T-helper 2 cell (primary cell): ENCODE data around the gene C11orf21.

Experiments used
- DNase-seq, 5 experiments: peaks; one replicate each; pipeline versions ENCODE4 v3.0.0 to v3.0.0-alpha.2; 2012 to 2022

C11orf21 gene

GRCh38 chr11:2270322-2271076 lies 31.2 kb downstream of the C11orf21 start, which contains the start of gene ASCL2:
Gene ASCL2 (minus strand): TSS chr11:2270588. CDS start chr11:2270332, 256 bp downstream.
- peak in 1 of 5 experiments; percentile 18 for DNase-seq

GRCh38 chr11:2269601-2270321 lies 32.0 kb downstream of the C11orf21 start:
- peak in 2 of 5 experiments; percentile 16 to 73 for DNase-seq

DNA sequence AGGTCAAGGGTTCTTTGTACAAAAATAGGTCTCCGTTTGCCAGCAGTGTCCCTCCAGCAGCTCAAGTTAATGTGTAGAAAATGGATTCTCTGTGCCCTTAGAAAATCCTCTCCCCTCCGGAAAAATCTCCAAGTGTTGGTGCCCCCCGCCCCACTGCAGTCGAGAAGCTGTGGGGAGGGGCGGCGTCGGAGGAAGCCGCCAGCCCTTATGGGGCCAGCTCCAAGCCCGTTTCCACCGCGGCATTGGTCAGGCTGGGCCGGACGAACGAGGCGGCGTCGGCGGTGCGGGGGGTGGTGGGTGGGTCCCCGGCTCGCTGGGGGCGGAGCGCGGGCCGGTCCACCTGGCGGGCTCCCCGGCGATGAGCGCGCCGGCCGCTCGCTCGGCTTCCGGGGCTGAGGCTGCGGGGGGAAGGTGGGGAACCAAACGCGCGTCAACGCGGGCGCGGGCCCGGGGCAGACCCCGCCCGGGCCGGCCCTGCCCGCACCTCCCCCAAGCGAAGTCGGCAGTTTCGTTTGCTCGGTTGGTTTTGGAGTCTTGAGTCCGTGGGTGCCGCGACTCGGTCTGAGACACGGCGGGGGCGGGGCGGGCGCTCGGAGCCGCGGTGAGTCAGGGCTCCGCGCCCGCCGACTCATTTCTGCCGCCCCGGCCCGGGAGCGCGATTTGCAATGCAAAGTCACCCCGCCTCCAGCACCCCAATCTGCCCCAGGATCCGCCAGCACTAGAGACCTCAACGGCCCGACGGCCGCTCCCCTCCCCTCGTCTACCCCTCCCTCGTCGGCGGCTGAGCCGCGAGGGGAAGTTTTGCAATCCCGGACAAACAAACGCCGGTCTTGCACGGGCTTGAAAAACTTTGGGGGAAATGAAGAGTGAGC lies 32.8 kb downstream of the C11orf21 start:
- peak in 2 of 5 experiments; percentile 51 to 76 for DNase-seq

- DNase-seq, result no peak
Measured at GRCh38 chr11:2267851-2268728, 33.6 kb downstream of the C11orf21 start.

DNA sequence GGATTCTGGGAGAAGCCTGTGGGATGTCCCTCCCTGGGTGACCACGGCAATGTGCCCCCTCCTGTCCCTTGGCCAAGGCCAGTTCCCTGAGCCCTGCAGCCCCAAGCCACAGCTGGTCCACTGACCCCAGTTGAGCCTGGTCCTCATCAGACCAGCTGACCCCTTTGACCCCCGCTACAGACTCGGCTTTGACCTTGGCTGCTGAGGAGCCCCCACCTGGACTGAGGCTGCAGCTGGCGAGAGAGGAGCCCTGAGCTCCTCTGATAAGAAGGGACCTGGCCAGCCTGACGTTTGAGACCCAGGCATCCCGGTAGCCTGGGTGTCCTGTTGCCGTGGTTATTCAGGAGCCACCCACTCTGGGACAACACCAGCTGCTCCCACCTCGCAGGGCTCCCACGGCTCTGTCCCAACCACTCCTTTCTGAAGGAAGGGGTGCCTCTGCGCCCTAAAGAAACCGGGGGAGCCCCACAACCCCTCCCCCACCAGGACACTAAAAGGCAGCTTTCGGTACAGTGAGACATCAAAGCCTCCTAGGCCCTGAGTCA lies 34.3 kb downstream of the C11orf21 start:
- DNase-seq, result no peak

DNA sequence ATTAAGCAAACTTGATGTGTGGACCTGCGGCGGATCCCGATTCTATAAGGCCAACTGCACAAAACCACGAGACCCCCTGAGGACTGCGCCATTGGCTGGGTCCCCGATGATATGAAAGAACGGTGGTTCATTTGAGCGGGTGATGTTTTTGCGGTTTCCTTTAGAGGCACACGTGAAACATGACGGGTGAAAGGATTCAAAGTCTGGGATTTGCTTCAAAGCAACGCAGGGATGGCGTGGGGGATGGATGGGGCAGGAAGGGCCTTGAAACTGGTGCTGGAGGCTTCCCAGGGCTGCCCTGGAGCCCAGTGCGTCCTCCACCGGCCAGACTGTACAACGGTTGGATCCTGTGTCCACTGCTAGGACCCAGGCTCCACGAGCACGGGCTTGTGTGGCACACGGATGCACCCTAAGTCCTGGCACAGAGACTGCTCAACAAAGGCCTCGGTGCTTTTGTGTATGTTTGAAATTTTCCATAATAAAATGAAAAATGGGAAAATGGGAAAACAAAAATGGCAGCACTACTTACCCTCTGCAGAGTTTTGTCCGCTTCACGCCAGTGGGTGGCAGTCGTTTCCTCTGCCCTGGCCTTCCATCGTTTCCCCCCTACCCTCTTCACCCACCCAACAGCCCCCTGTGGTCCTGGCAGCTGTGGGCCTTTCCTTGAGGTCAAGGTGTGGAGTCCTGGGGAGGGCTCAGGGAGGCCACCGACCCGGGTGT lies 35.0 kb downstream of the C11orf21 start:
- DNase-seq, result no peak

DNA sequence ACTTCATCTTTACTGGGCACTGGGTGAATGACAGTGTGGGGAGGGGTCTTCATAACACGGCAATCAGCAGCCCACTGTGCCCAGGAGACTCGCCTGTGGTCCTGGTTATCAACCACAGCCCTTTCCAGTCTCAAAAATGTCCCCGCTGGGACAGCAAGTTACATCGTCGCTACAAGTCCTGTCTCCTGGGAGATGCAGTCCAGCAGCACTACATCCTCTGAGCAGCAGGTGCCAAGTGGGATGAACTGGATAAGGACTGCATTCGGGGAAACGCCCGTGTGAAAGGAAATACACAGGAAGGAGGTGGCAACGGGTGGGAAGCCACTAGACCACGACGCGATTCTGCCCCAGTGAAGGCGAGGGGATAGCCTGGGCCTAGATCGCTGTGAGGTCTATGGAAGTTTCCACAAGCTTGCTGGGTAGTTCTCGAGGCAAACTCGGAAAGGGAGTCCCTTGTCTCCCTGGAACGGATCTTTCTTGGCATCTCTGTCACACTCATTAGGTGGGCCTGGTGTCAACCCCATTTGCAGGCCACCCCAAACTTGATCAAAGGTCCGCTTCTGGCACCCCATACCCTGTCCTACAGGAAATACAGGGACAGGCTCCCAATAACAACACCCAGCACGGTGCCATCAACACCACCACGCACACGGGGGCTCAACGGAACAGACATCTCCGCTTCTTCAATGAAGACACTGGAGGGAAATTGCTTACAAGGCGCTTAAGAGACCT lies 35.7 kb downstream of the C11orf21 start:
- peak in 1 of 5 experiments; percentile 36 for DNase-seq

DNA sequence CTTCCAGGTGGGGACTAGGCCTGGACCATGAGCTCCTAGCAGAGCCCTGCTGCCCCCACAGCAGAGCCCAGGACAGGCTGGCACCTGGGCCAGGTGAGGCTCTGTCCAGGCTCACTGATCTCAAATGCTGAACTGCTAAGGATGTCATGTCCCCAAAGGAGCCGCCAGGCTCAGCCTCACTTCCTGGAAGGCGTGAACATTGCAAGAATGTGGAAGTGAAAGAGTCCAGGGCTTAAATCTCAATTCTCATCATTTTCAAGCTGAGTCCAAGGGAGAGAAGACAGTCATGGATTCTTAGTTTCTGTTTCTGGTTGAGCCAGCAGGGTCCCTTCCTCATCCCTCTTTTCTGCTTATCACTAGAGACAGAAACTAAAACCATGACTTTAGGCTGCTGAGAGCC lies 36.3 kb downstream of the C11orf21 start:
- DNase-seq, result peak in 1 of 5 experiments; percentile 5

GRCh38 chr11:2264366-2265053 lies 37.2 kb downstream of the C11orf21 start:
- no peak for DNase-seq

DNA sequence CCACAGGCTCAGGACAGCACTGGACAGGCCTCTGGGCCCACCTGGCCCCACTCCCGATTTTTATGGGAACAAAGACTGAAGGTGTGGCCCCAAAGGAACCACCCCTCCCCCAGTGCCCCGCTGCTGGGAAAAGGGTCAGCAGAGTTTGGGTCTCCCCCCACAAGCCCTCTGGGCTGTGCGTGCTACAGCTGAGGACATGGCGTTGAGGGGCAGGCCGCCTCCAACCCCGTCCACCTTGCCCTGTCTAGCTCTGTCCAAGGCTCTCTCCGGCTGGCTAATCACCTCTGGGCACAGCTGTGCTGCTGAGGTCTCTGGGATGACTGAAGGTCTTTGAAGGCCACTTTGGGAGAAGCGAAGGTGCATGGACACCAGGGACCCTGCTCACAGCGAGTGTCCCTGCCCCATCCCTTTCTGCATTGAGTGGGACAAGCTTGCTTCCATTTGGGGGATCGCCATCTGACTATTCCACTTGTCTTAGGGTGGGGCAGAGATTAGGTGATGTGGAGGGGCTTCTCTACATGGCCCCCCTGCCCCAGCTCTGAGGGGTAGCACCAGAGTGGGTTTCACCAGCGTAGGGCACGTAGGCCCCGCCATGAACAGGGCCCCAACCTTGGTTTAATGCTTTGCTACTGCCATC lies 37.9 kb downstream of the C11orf21 start:
- no peak for DNase-seq

DNA sequence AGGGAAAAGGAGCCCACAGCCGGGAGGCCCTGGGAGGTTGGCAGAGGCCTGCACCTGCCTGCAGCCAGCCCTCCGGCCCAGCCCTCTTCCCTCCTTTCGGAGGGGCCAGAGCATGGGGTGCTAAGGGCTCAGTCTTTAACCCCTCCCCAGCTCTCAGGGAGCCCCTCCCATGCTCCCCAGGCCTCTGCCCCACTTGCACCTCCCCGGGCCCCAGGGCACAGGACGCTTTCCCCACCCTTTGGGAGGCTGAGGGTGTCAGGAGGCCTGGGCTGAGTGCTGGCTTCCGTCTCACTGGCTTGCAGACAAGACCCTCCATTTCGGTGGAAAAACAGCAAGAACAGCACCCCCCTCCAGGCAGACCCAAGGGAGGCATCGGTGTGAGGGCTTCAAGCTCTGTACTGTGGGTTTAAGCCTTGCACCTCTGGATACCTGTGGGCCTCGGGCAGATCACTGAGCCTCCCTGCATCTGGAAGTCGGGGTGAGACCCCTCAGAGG lies 38.6 kb downstream of the C11orf21 start:
- DNase-seq, result no peak

DNA sequence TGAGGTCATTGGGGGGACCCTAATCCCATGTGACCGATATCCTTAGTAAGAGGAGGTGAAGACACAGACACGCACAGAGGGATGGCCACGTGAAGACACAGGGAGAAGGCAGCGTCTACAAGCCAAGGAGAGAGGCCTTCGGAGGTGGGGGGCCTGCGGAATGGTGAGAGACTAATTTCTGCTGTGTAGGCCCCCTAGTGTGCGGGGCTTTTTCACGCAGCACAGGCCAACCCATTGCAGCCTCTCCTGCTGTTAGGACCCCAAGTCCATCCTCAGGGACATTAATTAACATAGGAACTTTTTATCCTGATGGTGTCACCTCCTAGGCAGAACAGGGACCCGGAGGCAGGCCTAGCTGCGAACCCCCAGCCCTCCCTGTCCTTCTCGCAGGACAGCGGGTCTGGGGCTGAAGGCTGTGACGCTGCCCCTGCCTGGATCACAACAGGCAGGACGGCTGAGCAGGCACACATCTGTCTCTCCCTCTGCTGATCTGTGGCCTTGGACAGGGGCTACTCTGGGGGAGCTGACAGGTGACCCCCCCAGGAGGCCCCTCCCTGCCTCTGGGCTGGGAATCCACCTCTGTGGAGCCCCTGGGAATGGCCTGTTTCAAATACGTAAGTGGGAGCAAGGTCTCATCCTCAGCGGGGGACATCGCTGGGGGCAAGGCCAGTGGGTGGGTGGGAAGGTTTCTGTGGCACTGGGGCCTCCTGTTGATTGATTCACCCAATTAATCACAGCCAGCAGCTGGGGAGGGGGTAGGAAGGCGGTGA lies 39.2 kb downstream of the C11orf21 start:
- no peak for DNase-seq

DNA sequence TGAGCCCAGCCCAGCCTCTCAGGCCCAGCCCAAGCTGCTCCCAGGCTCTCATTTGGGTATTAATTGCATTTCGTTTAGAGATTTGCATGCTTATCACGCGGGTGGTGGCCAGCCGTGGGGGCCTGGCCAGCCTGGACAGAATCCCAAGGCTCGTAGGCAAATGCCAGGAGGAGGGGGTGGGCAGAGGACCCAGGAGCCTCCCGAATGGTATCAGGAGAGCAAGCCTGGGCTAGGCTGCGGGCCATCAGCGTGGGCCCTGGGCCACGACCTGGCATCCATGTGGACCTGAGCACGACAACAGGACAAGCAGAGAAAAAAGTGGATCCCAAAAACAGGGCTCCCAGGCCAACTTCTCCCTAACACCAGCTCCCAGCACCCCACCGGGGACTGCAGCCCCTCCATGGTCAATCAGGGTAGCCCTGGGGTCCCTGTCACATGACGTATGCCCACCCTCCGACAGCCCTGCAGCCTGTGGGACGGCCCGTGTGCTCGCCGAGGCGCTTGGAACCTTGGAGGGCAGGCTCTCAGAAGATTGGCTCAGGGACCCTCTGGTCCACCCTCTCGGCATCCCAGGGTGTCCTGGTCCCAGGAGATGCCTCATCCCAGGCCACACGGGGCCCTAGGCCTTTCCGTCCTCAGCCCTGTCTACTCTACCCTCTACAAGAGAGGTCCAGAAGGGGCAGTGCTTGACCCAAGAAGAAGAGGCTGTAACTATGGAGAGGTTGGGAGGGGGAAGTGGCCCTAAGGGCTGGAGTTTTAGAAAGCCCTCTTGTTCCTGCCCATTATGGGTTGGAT lies 40.1 kb downstream of the C11orf21 start:
- DNase-seq, result no peak

DNA sequence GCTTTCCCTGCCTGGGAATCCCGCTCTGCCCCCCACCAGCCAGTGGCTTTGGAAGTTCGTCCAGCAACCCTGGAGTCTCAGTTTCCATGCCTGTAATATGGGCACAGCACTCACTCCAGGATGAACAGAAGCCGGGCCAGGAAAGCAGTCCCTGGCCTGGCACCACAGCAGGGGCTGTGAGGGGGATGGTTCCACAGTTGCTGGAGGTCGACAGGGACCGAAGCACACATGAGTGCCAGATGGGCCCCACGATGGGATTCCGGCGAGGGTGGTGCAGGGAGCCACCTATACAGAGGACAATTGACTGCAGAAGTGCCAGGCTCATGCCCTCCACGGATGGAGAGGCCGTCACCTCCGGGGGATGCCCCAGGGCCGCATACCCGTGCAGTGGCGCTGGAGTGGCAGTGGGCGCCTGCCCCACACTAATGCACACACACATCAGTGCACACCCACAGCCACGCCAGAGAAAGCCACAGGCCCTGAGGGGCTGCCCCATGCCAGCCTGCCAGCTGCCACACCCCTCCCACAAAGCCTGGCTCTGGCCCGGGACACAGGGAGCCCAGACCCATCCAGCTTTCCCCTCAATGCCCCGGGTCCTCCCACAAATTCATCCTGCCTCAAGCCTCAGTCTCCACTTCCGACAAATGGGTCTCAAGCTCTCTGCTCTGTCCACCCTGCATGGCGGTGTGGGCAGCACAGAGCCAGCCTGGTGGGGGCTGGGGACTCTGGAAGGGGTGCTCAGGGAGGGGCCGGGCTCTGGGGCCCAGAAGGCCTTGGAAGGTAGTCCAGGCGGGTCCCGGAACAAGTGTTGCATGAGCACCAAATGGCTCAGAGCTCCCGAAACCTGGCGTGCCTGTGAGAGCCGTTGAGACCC lies 41.0 kb downstream of the C11orf21 start:
- no peak for DNase-seq

DNA sequence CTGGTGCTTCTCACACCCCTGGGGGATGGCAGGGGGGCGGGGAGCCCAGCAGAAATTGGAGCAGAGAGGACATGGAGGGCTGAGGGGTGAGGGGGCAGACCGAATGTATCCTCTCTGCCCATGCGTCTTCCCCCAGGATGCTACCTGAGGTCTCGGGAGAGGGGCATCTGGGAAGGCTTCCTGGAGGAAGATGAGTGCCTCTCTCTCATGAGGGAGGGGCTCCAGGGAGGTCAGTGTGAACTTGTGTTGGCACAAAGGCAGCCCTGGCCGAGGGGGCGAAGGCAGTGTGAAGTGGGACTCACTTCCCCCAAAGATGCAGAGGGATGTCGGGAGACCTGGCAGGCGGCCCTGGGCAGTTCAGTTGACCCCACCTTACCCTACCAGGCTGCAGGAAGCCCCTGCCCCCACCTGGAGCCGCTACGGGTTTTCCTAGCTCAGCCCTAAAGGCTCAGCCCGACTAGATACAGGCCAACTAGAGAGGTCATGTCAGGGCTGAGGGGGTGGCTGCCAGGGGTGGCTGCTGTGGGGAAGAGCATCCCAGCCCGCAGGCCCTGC lies 41.7 kb downstream of the C11orf21 start:
- no peak for DNase-seq

- DNase-seq, result no peak
Measured at GRCh38 chr11:2259466-2259830, 42.3 kb downstream of the C11orf21 start.
